Central memory CD8-positive, alpha-beta T cell (primary cell): Measurements from ENCODE around the gene SNED1.
A peak's percentile ranks its signal among the peaks of the same experiment; 100 is the strongest.

Source experiments
- ATAC-seq: fragments of 150-1000 bp; cut with Tn5 transposase; replicated peaks from 2 replicates; pipeline ENCODE4 v1.10.0; 2022; ENCODE audit warnings: mild to moderate bottlenecking, moderate FRiP score, moderate number of reproducible peaks; ENCODE audit not compliant: poor library complexity, severe bottlenecking; ENCODE audit errors: extremely low read depth
- DNase-seq, 2 donors: peaks; one replicate each; pipeline ENCODE4 v3.0.0; 2021; ENCODE audit warnings: low spot score in 2 of 2
- H3K27ac Mint-ChIP-seq: one replicate; pipeline ENCODE4 v1.8.0; 2022; ENCODE audit warnings: low read depth, mild to moderate bottlenecking, moderate library complexity, mixed read lengths
- H3K27me3 Mint-ChIP-seq: one replicate; pipeline ENCODE4 v1.8.0; 2022; ENCODE audit warnings: mixed read lengths
- H3K36me3 Mint-ChIP-seq: one replicate; pipeline ENCODE4 v1.8.0; 2022; ENCODE audit warnings: mild to moderate bottlenecking, moderate library complexity, mixed read lengths; ENCODE audit not compliant: insufficient read depth
- H3K4me1 Mint-ChIP-seq: one replicate; pipeline ENCODE4 v1.8.0; 2022; ENCODE audit warnings: mixed read lengths
- H3K4me3 Mint-ChIP-seq: one replicate; pipeline ENCODE4 v1.8.0; 2022; ENCODE audit warnings: mild to moderate bottlenecking, moderate library complexity, mixed read lengths
- H3K9me3 Mint-ChIP-seq: one replicate; pipeline ENCODE4 v1.8.0; 2022; ENCODE audit warnings: mixed read lengths

SNED1 gene

DNA sequence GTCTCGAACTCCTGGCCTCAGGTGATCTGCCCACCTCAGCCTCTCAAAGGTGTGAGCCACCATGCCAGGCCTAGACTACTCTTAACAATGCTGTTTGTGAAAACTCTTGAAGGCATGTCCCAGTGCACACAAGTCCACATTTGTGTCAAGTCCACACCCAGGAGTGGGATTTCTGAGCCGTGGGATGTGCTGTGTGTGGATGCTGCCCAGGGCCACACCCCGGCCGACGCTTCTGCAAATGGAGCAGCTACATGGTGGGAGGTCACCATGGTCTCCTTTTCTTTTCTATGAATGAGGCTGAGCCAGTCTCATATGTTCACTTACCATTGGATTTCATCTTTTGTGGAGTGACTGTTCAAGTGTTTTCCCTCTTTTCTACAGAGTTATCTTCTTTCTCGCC lies 15.8 kb downstream of the SNED1 start:
- H3K36me3 Mint-ChIP-seq, result no peaks in the 10 kb centered on the region
- H3K27ac Mint-ChIP-seq, result no peak overlapping the region
- no peaks in the 10 kb centered on the region for H3K9me3 Mint-ChIP-seq
- peaks cover 5% of the 10 kb centered on the region for H3K27me3 Mint-ChIP-seq
- peaks cover 1% of the 10 kb centered on the region for H3K4me1 Mint-ChIP-seq
- ATAC-seq (no peak), DNase-seq (no peak)
- H3K4me3 Mint-ChIP-seq, result no peak overlapping the region

DNA sequence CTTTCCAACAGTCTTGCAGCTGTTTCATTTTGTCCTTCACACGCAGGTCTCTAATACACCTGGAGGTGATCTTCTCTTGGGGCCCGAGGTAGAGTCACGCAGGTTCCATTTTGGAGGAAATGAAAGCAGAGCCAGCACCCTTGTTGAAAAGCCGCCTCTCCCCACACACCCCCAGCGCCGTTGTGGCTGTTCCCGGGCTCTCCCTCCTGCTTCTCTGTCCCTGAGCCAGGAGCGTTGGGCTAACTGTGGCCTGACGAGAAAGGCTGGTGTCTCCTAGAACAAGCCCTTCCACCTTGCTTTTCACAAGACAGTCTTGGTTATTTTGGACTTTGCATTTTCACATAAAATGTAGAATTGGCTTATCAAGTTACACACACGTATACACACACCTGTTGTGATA lies 16.3 kb downstream of the SNED1 start:
- no peaks in the 10 kb centered on the region for H3K4me1 Mint-ChIP-seq
- no peak overlapping the region for H3K27ac Mint-ChIP-seq
- DNase-seq (no peak), ATAC-seq (no peak)
- no peaks in the 10 kb centered on the region for H3K9me3 Mint-ChIP-seq
- no peak overlapping the region for H3K4me3 Mint-ChIP-seq
- H3K27me3 Mint-ChIP-seq, result no peaks in the 10 kb centered on the region
- no peaks in the 10 kb centered on the region for H3K36me3 Mint-ChIP-seq

DNA sequence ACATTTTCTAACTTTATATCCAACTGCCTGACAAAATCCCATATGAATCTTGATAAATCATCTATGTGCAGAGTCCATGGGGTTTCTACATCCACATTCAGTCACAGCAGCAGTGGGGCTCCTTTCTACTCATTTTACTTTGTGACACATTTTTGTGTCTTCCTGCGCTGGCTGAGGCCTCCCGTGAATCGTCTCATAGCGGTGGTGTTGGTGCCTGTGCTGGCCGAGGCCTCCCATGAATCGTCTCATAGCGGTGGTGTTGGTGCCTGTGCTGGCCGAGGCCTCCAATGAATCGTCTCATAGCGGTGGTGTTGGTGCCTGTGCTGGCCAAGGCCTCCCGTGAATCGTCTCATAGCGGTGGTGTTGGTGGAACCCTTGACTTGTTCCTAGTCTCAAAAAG lies 17.0 kb downstream of the SNED1 start:
- no peaks in the 10 kb centered on the region for H3K4me1 Mint-ChIP-seq
- H3K27ac Mint-ChIP-seq, result no peak overlapping the region
- no peak for ATAC-seq

DNA sequence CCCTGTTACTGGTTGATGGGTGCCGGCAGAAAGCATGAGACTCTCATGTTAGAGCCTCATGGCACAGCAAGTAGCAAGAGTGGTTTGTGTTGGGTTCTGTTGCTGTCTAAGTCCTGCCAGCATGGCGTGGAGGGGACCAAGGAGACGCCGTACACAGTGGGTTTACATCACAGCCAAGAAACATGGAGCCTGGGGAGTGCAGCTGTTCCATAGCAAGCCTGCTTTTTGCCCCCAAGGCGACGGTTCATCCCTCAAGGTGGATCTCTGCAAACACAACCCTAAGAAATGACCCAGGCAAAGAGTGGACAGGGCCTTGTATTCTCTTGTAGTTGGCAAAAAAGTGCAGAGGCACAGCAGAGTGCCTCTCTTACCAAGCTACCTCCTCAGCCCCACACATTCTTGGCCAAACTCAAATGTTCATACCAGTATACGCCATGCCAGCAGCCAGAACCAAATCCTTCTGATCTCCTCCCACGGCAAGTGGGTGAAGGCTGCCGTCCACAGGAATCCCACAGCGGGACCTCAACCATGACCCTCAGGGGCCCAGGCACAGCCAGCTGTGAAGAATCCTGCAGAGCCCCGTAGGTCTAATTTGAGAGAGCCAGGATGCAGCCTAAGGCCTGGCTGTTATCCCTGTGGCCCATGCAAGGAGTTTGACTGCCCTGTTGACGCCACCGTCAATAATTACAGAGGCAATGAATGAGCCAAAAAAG lies 19.0 kb downstream of the SNED1 start:
- Mint-ChIP-seq H3K27ac (no peak overlapping the region), H3K4me1 (no peaks in the 10 kb centered on the region), H3K36me3 (no peaks in the 10 kb centered on the region), H3K4me3 (no peak overlapping the region), H3K9me3 (no peaks in the 10 kb centered on the region), H3K27me3 (peaks cover 10% of the 10 kb centered on the region)
- ATAC-seq (no peak), DNase-seq (no peak)

More for the DNA sequence above, 17.0 kb downstream of the SNED1 start:
- Mint-ChIP-seq H3K4me3 (no peak overlapping the region), H3K36me3 (no peaks in the 10 kb centered on the region), H3K27me3 (no peaks in the 10 kb centered on the region), H3K9me3 (no peaks in the 10 kb centered on the region)
- DNase-seq, result no peak

DNA sequence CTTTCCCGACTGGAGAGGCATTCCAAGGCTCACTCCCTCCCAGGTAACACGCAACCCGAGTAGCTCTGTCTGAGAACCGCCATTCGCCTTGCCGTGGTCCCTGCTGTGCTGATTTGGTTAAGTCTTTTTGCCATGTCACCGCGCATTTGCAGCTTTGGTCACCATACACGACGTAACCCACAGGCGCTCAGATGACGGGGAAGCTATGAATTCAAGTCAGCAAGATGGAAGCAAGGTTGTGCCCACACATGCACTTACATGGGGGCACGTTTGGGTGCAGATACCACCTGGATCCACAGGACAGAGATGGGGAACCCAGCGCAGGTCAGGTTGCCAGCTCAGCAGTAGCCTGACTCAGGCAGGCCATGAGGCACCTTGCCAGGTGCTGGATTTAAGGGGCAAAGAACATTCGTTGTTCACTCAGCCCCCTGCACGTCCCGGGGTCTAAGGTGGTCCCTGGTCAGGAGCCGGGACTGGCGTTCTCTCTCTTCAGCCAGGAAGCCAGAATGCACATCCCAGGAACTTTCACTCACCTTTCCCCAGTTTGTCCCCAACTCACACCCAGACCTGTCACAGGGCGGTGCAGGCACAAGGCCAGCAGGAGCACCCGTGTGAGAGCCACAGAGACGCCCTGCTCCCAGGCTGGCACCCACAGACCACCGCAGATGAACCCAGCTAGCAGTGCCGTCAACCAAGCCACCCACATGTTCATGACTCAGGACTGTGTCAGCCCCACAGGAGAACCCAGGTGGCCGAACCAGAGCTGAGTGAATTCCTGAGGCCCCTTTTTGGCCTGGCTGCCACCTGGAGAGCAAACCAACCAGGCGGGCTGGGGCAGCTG lies 19.9 kb downstream of the SNED1 start:
- DNase-seq (no peak), ATAC-seq (no peak)
- H3K27ac Mint-ChIP-seq, result no peak overlapping the region
- peaks cover 10% of the 10 kb centered on the region for H3K27me3 Mint-ChIP-seq
- no peaks in the 10 kb centered on the region for H3K9me3 Mint-ChIP-seq
- no peaks in the 10 kb centered on the region for H3K4me1 Mint-ChIP-seq
- no peak overlapping the region for H3K4me3 Mint-ChIP-seq
- no peaks in the 10 kb centered on the region for H3K36me3 Mint-ChIP-seq

DNA sequence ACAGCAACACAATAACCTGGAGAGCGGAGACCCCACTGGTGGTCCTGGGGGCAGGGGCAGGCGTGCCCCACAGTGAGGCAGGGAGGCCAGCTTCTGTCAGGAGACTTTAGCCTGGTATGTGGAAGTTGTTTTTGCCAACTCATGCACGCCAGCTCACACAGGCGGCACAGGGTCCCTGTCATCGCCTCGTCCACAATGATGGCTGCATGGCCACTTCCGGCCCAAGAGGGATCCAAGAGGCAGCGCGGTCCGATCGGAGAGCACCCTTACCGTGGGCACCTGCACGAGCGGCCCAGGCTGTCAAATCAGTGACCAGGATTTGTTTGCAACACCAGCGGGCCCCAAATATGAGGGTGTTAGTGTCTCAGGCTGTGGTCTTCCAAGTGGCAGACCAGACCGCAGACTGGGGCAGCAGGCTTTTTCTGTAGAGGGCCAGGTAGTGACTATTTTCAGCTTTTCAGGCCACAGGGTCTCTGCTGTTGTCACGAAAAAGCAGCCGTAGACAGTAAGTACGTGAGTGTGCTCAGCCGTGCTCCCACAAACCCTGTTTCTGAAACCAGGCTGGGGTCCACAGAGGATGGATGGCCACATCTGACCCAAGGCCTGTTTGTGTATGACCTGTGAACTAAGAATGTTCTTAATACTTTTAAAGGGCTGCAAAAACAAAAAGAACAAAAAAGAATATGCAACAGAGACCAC lies 21.2 kb downstream of the SNED1 start:
- DNase-seq (no peak), ATAC-seq (no peak)

DNA sequence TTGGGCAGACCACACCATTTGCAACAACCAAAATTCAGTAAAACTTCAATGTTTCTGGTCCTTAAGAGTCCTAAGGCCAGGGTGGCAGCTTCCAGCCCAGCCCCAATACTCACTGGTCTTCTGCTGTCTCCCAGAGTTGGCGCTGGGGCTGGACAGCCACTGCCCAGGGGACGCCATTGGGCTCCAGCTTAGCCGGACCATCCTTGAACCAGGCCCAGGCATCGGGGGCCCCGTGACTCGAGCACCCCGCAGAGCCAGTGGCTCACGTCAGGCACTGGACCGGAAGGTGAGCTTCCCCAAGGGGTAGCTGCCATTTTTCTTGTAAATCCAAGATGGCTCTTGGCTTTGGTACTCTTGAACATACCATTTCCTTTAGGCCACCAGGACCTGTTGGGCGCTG lies 21.8 kb downstream of the SNED1 start:
- Mint-ChIP-seq H3K36me3 (peaks cover 3% of the 10 kb centered on the region), H3K27me3 (peaks cover 10% of the 10 kb centered on the region), H3K9me3 (peaks cover 2% of the 10 kb centered on the region), H3K4me1 (no peaks in the 10 kb centered on the region), H3K27ac (no peak overlapping the region), H3K4me3 (no peak overlapping the region)
- ATAC-seq, result no peak
- peak in 1 of 2 donors; percentile 7 for DNase-seq

More for the DNA sequence above, 21.2 kb downstream of the SNED1 start:
- H3K4me1 Mint-ChIP-seq, result no peaks in the 10 kb centered on the region
- H3K9me3 Mint-ChIP-seq, result no peaks in the 10 kb centered on the region
- H3K36me3 Mint-ChIP-seq, result peaks cover 3% of the 10 kb centered on the region
- no peak overlapping the region for H3K4me3 Mint-ChIP-seq
- peaks cover 10% of the 10 kb centered on the region for H3K27me3 Mint-ChIP-seq
- H3K27ac Mint-ChIP-seq, result no peak overlapping the region

DNA sequence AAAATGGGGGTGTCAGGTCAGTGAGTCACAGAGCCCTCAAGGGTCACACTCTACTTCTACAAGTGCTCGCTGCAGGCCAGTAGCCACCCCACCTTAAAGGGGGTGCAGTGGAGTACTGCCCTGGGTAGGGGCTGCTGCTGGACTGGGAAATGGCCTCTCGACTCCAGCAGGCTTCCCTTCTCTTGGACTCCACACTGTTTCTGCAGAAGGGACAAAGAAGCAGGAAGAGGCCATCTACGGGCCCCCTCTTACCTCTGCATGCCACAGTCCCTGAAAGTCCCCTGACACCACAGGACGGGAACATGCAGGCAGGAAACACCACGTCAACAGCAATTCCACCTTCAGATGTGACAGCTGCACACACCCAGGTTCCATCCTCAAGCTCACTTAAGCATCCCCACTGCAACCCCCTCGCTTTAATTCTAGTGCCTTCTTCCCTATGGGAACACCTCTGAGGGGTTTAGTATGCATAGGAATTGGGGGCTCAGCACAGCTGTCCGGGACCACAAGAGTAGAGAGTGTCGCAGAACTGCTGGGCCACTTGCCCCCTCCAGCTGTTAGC lies 22.3 kb downstream of the SNED1 start:
- no peak for DNase-seq
- no peak overlapping the region for H3K4me3 Mint-ChIP-seq

DNA sequence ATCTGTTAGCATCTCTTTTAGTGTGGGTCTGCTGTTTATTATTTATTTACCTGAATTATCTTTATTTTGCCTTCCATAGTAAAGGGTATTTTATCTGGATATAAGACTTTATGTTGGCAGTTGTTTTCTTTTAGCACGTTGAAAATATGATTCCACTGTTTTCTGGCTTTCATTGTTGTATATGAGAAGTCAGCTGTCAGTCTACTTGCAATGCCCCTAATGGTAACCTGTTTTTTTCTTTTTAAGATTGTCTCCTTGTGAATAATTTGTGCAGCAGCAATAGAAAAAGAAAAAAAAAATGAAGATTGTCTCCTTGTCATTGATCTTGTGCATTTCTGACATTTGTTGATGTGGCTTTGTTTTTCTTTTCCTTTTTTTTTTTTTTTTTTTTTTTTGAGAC lies 27.2 kb downstream of the SNED1 start:
- Mint-ChIP-seq H3K36me3 (peaks cover 6% of the 10 kb centered on the region), H3K4me3 (no peak overlapping the region), H3K9me3 (peaks cover 18% of the 10 kb centered on the region), H3K27me3 (peaks cover 10% of the 10 kb centered on the region), H3K27ac (no peak overlapping the region), H3K4me1 (no peaks in the 10 kb centered on the region)
- DNase-seq, result no peak
- ATAC-seq, result no peak

More for the DNA sequence above, 22.3 kb downstream of the SNED1 start:
- H3K36me3 Mint-ChIP-seq, result peaks cover 3% of the 10 kb centered on the region
- peaks cover 10% of the 10 kb centered on the region for H3K27me3 Mint-ChIP-seq
- ATAC-seq, result no peak
- H3K4me1 Mint-ChIP-seq, result no peaks in the 10 kb centered on the region
- no peak overlapping the region for H3K27ac Mint-ChIP-seq
- H3K9me3 Mint-ChIP-seq, result peaks cover 7% of the 10 kb centered on the region

DNA sequence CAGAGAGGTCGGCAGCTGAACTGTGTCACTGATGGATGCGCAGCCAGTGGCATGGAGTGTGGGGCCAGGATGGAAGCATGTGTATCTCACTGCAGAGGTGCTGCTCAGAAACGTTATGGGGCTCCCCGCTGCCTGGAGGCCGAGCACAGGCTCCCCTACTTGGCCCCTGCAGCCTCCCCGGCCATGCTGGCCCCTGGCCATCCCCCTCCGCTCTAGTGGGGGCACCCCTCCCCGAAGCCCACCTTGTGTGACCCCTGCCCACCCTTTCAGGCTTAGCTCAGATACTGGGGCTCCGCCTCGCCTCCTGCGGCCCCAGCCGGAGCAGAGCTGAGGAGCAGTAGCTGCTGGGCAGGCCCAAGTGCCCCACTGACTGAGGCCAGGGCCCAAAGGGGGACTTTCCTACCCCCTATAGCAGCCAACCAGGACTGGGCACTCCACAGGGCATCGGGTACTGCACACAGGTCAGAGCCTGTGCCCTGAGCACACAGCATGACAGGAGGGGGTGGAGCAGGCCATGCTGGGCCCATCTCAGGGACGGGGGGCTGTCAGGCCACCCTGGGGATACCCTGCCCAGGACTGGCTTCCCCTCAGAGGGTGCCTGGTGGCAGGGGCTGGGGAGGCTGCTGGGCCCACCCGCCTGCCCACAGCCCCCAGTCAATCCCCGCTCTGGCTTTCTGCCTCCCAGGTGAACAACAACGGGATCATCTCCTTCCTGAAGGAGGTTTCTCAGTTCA lies 31.3 kb downstream of the SNED1 start:
- Mint-ChIP-seq H3K9me3 (peaks cover 18% of the 10 kb centered on the region), H3K27ac (no peak overlapping the region), H3K4me1 (no peaks in the 10 kb centered on the region), H3K4me3 (no peak overlapping the region), H3K27me3 (no peaks in the 10 kb centered on the region), H3K36me3 (peaks cover 2% of the 10 kb centered on the region)
- no peak for DNase-seq
- ATAC-seq, result no peak

DNA sequence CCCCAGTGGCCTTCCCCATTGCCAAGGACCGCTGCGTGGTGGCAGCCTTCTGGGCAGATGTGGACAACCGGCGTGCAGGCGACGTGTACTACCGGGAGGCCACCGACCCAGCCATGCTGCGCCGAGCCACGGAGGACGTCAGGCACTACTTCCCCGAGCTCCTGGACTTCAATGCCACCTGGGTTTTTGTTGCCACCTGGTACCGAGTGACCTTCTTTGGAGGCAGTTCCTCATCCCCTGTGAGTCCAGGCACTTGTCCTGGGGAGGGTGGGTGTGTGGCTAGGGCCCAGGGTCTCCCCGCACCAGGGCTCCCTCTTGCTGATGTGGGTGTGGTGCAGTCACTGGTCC lies 31.9 kb downstream of the SNED1 start:
- ATAC-seq (no peak), DNase-seq (no peak)
- no peaks in the 10 kb centered on the region for H3K4me1 Mint-ChIP-seq
- H3K27me3 Mint-ChIP-seq, result no peaks in the 10 kb centered on the region
- peaks cover 14% of the 10 kb centered on the region for H3K9me3 Mint-ChIP-seq
- no peak overlapping the region for H3K4me3 Mint-ChIP-seq
- peaks cover 2% of the 10 kb centered on the region for H3K36me3 Mint-ChIP-seq
- H3K27ac Mint-ChIP-seq, result no peak overlapping the region

DNA sequence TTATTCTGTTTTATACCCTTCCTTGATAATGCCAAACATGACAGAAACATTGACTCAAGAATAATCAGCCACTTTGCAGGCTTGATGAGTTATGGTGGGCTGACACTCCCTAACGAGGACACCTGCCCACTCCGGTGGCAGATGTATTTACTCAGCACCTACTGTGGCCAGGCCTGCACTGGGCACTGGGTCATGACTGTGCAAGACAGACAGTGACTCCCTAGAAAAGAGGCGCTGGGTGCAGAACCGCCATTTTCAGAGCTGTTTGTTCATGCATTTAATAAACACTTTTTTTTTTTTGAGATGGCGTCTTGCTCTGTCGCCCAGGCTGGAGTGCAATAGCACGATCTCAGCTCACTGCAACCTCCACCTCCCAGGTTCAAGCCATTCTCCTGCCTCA lies 32.5 kb downstream of the SNED1 start:
- peaks cover 10% of the 10 kb centered on the region for H3K9me3 Mint-ChIP-seq
- peaks cover 2% of the 10 kb centered on the region for H3K36me3 Mint-ChIP-seq
- no peak for DNase-seq
- ATAC-seq, result no peak
- H3K27me3 Mint-ChIP-seq, result no peaks in the 10 kb centered on the region
- no peak overlapping the region for H3K4me3 Mint-ChIP-seq
- no peaks in the 10 kb centered on the region for H3K4me1 Mint-ChIP-seq
- H3K27ac Mint-ChIP-seq, result no peak overlapping the region
